HepG2 (cell line): ENCODE measurements around the gene HEXIM1. TPM values are rescaled to one million over a fixed set of nuclear protein-coding genes. Genes with fewer than 3 reads are reported as not detected.

Experiments used
- EZH2 ChIP-seq: conservative IDR thresholded peaks from 2 replicates; pipeline ENCODE4 v1.6.1; 2012; ENCODE audit warnings: mild to moderate bottlenecking, low read depth, low read length, moderate library complexity
- FIP1L1 ChIP-seq: fragments of 200-400 bp; formaldehyde crosslinking; IDR thresholded peaks from 2 replicates; pipeline ENCODE4 v1.6.1; 2018; ENCODE audit warnings: low read depth, mild to moderate bottlenecking, low read length, moderate library complexity, borderline replicate concordance; ENCODE audit not compliant: insufficient read depth
- FOSL2 ChIP-seq: sonication (generic); formaldehyde crosslinking; IDR thresholded peaks from 2 replicates; pipeline ENCODE4 v1.4.0; 2020; ENCODE audit warnings: missing genetic modification reagents
- FOXA1 ChIP-seq, 2 experiments: fragments of 450-650 bp in 1 of 2; sonication (generic) in 1 of 2; formaldehyde crosslinking in 1 of 2; IDR thresholded peaks; 2 replicates each; pipeline versions ENCODE4 v1.4.0 to v1.6.1; 2016 to 2020; ENCODE audit warnings: missing genetic modification reagents in 1 of 2
- HMGA1 ChIP-seq: sonication (generic); formaldehyde crosslinking; conservative IDR thresholded peaks from 2 replicates; pipeline ENCODE4 v1.4.0; 2020; ENCODE audit warnings: missing genetic modification reagents
- JARID2 ChIP-seq: sonication (generic); formaldehyde crosslinking; IDR thresholded peaks from 2 replicates; pipeline ENCODE4 v1.8.1; 2023; ENCODE audit warnings: missing genetic modification reagents, inconsistent platforms; ENCODE audit not compliant: insufficient replicate concordance
- MAF1 ChIP-seq: sonication (generic); formaldehyde crosslinking; IDR thresholded peaks from 2 replicates; pipeline ENCODE4 v1.5.0; 2020; ENCODE audit warnings: missing genetic modification reagents, borderline replicate concordance
- NR2F1 ChIP-seq, 2 experiments: fragments of 450-650 bp in 1 of 2; formaldehyde crosslinking in 1 of 2; IDR thresholded peaks; 2 replicates each; pipeline versions ENCODE4 v1.5.0 to v1.6.1; 2016 to 2020; ENCODE audit warnings: mild to moderate bottlenecking in 1 of 2, missing compliant biosample characterization in 1 of 2, missing genetic modification reagents in 1 of 2, moderate library complexity in 1 of 2
- PAF1 ChIP-seq: IDR thresholded peaks from 2 replicates; pipeline ENCODE4 v1.6.1; 2016; ENCODE audit warnings: missing genetic modification reagents, missing compliant biosample characterization
- POLR2A ChIP-seq, 2 experiments: IDR thresholded peaks; 2 replicates each; pipeline ENCODE4 v1.6.1; 2011; ENCODE audit warnings: low read depth in 2 of 2, low read length in 2 of 2, mild to moderate bottlenecking in 1 of 2, moderate library complexity in 1 of 2; ENCODE audit not compliant: insufficient read depth in 1 of 2
- SRSF1 ChIP-seq: fragments of 200-400 bp; formaldehyde crosslinking; optimal IDR thresholded peaks from 2 replicates; pipeline ENCODE3; 2017; ENCODE audit warnings: mild to moderate bottlenecking, low read depth, low read length, moderate library complexity
- ZNF180 ChIP-seq: sonication (generic); formaldehyde crosslinking; IDR thresholded peaks from 2 replicates; pipeline ENCODE4 v1.4.0; 2020; ENCODE audit warnings: low read depth, missing genetic modification reagents, borderline replicate concordance
- ZNF441 ChIP-seq: sonication (generic); formaldehyde crosslinking; IDR thresholded peaks from 2 replicates; pipeline ENCODE4 v1.7.0; 2021; ENCODE audit warnings: missing genetic modification reagents, borderline replicate concordance
- ZNF460 ChIP-seq: sonication (generic); formaldehyde crosslinking; IDR thresholded peaks from 2 replicates; pipeline ENCODE4 v1.5.1; 2020; ENCODE audit warnings: missing genetic modification reagents, mild to moderate bottlenecking, borderline replicate concordance
- ZNF549 ChIP-seq: sonication (generic); formaldehyde crosslinking; IDR thresholded peaks from 2 replicates; pipeline ENCODE4 v1.5.0; 2020; ENCODE audit warnings: missing genetic modification reagents
- ZNF550 ChIP-seq: sonication (generic); formaldehyde crosslinking; IDR thresholded peaks from 2 replicates; pipeline ENCODE4 v1.4.0; 2020; ENCODE audit warnings: mild to moderate bottlenecking, missing genetic modification reagents, borderline replicate concordance
- ZNF577 ChIP-seq: sonication (generic); formaldehyde crosslinking; IDR thresholded peaks from 2 replicates; pipeline ENCODE4 v1.4.0; 2020; ENCODE audit warnings: mild to moderate bottlenecking, low read depth, missing genetic modification reagents, borderline replicate concordance
- ZNF619 ChIP-seq: sonication (generic); formaldehyde crosslinking; IDR thresholded peaks from 2 replicates; pipeline ENCODE4 v1.4.0; 2020; ENCODE audit warnings: mild to moderate bottlenecking, missing genetic modification reagents
- ZNF775 ChIP-seq: sonication (generic); formaldehyde crosslinking; IDR thresholded peaks from 2 replicates; pipeline ENCODE4 v1.4.0; 2020; ENCODE audit warnings: missing genetic modification reagents, mild to moderate bottlenecking, moderate library complexity, borderline replicate concordance
- ZSCAN31 ChIP-seq: sonication (generic); formaldehyde crosslinking; IDR thresholded peaks from 2 replicates; pipeline ENCODE4 v1.5.0; 2020; ENCODE audit warnings: low read depth, mild to moderate bottlenecking, missing genetic modification reagents
- polyA plus RNA-seq, 8 experiments: library from polyadenylated mRNA; depleted of rRNA in 3 of 8; stranded (reverse) in 7 of 8; unstranded in 1 of 8; fragments of >200 nt; fragmentation: Illumina TruSeq in 4 of 8; extraction: Trizol in 4 of 8; gene quantifications; 2 replicates each; pipeline versions ENCODE4 v1.2.1 to v1.2.3, GENCODE V29; 2011 to 2016; ENCODE audit warnings: low read depth in 4 of 8, missing spikeins in 1 of 8, mixed read lengths in 1 of 8; ENCODE audit not compliant: insufficient read depth in 1 of 8
- total RNA-seq, 5 experiments: library from RNA; depleted of rRNA; stranded (reverse); fragments of >200 nt; fragmentation: Illumina TruSeq; extraction: Trizol; gene quantifications; 2 replicates each; pipeline ENCODE4 v1.2.3, GENCODE V29; 2016; ENCODE audit warnings: low read depth in 1 of 5
- TF ChIP-seq, protein P1 (sequence below): sonication (generic); formaldehyde crosslinking; IDR thresholded peaks from 2 replicates; pipeline ENCODE4 v1.4.0; 2020; ENCODE audit warnings: missing genetic modification reagents
- TF ChIP-seq, protein P2 (sequence below): sonication (generic); formaldehyde crosslinking; IDR thresholded peaks from 2 replicates; pipeline ENCODE4 v1.5.1; 2020; ENCODE audit warnings: mild to moderate bottlenecking, missing genetic modification reagents, borderline replicate concordance
- TF ChIP-seq, protein P3 (sequence below): IDR thresholded peaks from 2 replicates; pipeline ENCODE4 v1.6.1; 2016; ENCODE audit warnings: mild to moderate bottlenecking

HEXIM1 gene
- total and polyA plus RNA-seq, 2 of the 13 experiments (the other 11 are each of a cell fraction or from before 2014, with no cell fraction given): 10.5 to 16.6 TPM

DNA sequence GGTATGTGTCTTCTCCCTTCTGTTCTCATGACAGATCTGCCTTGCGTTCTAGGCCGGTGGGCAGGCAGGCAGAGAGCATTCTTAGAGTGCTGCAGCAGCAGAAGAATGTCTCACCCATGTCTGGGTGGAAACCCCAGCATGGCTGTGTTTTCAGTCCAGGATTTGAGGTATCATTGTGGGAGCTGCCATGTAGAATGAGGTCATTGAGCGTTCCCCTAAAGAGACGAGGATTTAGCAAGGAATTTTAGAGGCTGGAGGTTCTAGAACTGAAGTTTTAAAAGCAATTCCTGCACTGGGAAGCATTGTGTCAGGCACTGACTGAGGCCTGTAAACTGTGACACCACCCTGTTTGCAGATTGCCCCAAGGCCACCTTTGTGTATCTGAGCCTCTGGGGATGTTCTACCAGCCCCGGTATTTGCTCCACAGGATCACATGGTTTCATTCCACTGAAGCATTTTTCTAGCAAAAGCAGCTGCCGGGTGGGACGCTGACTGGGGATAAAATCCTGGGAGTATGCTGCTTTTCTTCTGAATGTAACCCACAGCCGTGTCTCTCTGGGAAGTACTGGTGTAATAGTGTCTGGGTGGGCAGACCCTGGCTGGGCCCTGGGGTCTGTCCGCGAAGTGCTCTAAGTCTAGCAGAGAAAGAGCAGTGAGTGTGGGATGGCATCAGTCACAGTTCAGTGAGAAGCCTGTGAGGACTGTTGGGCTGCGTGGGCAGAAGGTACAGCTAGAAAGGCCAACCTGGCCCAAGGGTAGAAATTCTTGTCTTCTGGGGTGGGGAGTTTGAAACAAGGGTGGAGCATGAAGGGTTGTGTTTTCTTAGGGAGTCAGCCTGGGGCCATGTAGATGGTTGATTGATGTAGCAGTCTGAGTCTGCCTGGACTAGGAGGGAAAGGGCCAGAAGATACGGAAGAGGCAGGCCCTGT lies 46.1 kb upstream of the HEXIM1 start (continued):
- TF ChIP-seq, protein P1, sequence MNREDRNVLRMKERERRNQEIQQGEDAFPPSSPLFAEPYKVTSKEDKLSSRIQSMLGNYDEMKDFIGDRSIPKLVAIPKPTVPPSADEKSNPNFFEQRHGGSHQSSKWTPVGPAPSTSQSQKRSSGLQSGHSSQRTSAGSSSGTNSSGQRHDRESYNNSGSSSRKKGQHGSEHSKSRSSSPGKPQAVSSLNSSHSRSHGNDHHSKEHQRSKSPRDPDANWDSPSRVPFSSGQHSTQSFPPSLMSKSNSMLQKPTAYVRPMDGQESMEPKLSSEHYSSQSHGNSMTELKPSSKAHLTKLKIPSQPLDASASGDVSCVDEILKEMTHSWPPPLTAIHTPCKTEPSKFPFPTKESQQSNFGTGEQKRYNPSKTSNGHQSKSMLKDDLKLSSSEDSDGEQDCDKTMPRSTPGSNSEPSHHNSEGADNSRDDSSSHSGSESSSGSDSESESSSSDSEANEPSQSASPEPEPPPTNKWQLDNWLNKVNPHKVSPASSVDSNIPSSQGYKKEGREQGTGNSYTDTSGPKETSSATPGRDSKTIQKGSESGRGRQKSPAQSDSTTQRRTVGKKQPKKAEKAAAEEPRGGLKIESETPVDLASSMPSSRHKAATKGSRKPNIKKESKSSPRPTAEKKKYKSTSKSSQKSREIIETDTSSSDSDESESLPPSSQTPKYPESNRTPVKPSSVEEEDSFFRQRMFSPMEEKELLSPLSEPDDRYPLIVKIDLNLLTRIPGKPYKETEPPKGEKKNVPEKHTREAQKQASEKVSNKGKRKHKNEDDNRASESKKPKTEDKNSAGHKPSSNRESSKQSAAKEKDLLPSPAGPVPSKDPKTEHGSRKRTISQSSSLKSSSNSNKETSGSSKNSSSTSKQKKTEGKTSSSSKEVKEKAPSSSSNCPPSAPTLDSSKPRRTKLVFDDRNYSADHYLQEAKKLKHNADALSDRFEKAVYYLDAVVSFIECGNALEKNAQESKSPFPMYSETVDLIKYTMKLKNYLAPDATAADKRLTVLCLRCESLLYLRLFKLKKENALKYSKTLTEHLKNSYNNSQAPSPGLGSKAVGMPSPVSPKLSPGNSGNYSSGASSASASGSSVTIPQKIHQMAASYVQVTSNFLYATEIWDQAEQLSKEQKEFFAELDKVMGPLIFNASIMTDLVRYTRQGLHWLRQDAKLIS (CRISPR knock-in tag): no peak
- TF ChIP-seq FOXA1 (IDR thresholded peaks at IDR 0.05): no peak
- peak; percentile 79 for TF ChIP-seq FOXA1 (CRISPR knock-in tag; IDR thresholded peaks at IDR 0.05)
- TF ChIP-seq NR2F1 (CRISPR knock-in tag; IDR thresholded peaks at IDR 0.05): no peak
- no peak for TF ChIP-seq ZNF460
- TF ChIP-seq SRSF1: no peak
- TF ChIP-seq ZNF577: no peak
- no peak for TF ChIP-seq HMGA1 (CRISPR knock-in tag)
- TF ChIP-seq FIP1L1: no peak
- no peak for TF ChIP-seq PAF1 (CRISPR knock-in tag)
- TF ChIP-seq, protein P2, sequence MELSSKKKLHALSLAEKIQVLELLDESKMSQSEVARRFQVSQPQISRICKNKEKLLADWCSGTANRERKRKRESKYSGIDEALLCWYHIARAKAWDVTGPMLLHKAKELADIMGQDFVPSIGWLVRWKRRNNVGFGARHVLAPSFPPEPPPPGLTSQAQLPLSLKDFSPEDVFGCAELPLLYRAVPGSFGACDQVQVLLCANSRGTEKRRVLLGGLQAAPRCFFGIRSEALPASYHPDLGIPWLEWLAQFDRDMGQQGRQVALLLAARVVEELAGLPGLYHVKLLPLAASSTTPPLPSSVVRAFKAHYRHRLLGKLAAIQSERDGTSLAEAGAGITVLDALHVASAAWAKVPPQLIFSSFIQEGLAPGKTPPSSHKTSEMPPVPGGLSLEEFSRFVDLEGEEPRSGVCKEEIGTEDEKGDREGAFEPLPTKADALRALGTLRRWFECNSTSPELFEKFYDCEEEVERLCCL: no peak
- no peak; the same call in 1 of the 2 replicates for TF ChIP-seq FOSL2 (CRISPR knock-in tag)
- 0 out of 2 replicates have a peak, but pooled peaks have one; percentile 41 for TF ChIP-seq MAF1 (CRISPR knock-in tag)
- no peak for TF ChIP-seq ZNF619 (CRISPR knock-in tag)
- no peak for TF ChIP-seq ZNF441
- TF ChIP-seq ZSCAN31: no peak
- 0 out of 2 replicates have a peak, but pooled peaks have one; percentile 32 for TF ChIP-seq ZNF180 (CRISPR knock-in tag)
- TF ChIP-seq JARID2 (CRISPR knock-in tag): no peak
- TF ChIP-seq EZH2: no peak
- TF ChIP-seq ZNF550 (CRISPR knock-in tag): peak; percentile 57; the same call in 1 of the 2 replicates
- TF ChIP-seq, protein P3, sequence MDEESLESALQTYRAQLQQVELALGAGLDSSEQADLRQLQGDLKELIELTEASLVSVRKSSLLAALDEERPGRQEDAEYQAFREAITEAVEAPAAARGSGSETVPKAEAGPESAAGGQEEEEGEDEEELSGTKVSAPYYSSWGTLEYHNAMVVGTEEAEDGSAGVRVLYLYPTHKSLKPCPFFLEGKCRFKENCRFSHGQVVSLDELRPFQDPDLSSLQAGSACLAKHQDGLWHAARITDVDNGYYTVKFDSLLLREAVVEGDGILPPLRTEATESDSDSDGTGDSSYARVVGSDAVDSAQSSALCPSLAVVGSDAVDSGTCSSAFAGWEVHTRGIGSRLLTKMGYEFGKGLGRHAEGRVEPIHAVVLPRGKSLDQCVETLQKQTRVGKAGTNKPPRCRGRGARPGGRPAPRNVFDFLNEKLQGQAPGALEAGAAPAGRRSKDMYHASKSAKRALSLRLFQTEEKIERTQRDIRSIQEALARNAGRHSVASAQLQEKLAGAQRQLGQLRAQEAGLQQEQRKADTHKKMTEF: peak; percentile 67; the same call in 1 of the 2 replicates
- no peak for TF ChIP-seq ZNF775 (CRISPR knock-in tag)
- TF ChIP-seq POLR2A (IDR thresholded peaks at IDR 0.05; ENCODE audit: insufficient read depth in 1 of 2, low read depth in 2 of 2, low read length in 2 of 2): no peak
- TF ChIP-seq ZNF549: no peak
